ENCODE data around the gene STRIP2. TPM values are rescaled to one million over a fixed set of nuclear protein-coding genes. Genes with fewer than 3 reads are reported as not detected.
A peak's percentile ranks its signal among the peaks of the same experiment; 100 is the strongest.

The STRIP2 gene
- total and polyA plus RNA-seq, 2 of the 13 experiments (the other 11 are each of a cell fraction or from before 2014, with no cell fraction given): 3.9 to 8.2 TPM

- TF ChIP-seq, protein P1, sequence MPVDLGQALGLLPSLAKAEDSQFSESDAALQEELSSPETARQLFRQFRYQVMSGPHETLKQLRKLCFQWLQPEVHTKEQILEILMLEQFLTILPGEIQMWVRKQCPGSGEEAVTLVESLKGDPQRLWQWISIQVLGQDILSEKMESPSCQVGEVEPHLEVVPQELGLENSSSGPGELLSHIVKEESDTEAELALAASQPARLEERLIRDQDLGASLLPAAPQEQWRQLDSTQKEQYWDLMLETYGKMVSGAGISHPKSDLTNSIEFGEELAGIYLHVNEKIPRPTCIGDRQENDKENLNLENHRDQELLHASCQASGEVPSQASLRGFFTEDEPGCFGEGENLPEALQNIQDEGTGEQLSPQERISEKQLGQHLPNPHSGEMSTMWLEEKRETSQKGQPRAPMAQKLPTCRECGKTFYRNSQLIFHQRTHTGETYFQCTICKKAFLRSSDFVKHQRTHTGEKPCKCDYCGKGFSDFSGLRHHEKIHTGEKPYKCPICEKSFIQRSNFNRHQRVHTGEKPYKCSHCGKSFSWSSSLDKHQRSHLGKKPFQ (CRISPR knock-in tag; IDR thresholded peaks at IDR 0.05; ENCODE audit: insufficient replicate concordance): peak; percentile 31
- TF ChIP-seq DZIP1 (CRISPR knock-in tag; IDR thresholded peaks at IDR 0.05) (0 out of 2 replicates have a peak, but pooled peaks have one; percentile 67), SNAI1 (CRISPR knock-in tag; IDR thresholded peaks at IDR 0.05; ENCODE audit: borderline replicate concordance) (0 out of 2 replicates have a peak, but pooled peaks have one; percentile 34), ZNF879 (CRISPR knock-in tag; IDR thresholded peaks at IDR 0.05) (0 out of 2 replicates have a peak, but pooled peaks have one; percentile 75), GATAD1 (CRISPR knock-in tag; IDR thresholded peaks at IDR 0.05) (peak; percentile 44; the same call in 1 of the 2 replicates), MZF1 (CRISPR knock-in tag; IDR thresholded peaks at IDR 0.05; ENCODE audit: borderline replicate concordance) (no peak), IRX3 (CRISPR knock-in tag; IDR thresholded peaks at IDR 0.05; ENCODE audit: borderline replicate concordance, low read depth) (peak; percentile 41; the same call in 1 of the 2 replicates), HDAC1 (CRISPR knock-in tag; IDR thresholded peaks at IDR 0.05) (peak; percentile 47; the same call in 1 of the 2 replicates), PHF20 (CRISPR knock-in tag; IDR thresholded peaks at IDR 0.05) (peak; percentile 31), ZNF569 (CRISPR knock-in tag; IDR thresholded peaks at IDR 0.05; ENCODE audit: borderline replicate concordance) (no peak), ZNF253 (CRISPR knock-in tag; IDR thresholded peaks at IDR 0.05; ENCODE audit: borderline replicate concordance) (no peak), ZNF678 (CRISPR knock-in tag; IDR thresholded peaks at IDR 0.05) (peak; percentile 72; the same call in 1 of the 2 replicates), ARNTL (CRISPR knock-in tag; IDR thresholded peaks at IDR 0.05) (no peak), TOE1 (CRISPR knock-in tag; IDR thresholded peaks at IDR 0.05) (no peak), ESRRA (CRISPR knock-in tag; IDR thresholded peaks at IDR 0.05; ENCODE audit: low read depth) (no peak), KDM3A (CRISPR knock-in tag; IDR thresholded peaks at IDR 0.05; ENCODE audit: low read depth) (peak; percentile 39; the same call in 1 of the 2 replicates)
- TF ChIP-seq, protein P2, sequence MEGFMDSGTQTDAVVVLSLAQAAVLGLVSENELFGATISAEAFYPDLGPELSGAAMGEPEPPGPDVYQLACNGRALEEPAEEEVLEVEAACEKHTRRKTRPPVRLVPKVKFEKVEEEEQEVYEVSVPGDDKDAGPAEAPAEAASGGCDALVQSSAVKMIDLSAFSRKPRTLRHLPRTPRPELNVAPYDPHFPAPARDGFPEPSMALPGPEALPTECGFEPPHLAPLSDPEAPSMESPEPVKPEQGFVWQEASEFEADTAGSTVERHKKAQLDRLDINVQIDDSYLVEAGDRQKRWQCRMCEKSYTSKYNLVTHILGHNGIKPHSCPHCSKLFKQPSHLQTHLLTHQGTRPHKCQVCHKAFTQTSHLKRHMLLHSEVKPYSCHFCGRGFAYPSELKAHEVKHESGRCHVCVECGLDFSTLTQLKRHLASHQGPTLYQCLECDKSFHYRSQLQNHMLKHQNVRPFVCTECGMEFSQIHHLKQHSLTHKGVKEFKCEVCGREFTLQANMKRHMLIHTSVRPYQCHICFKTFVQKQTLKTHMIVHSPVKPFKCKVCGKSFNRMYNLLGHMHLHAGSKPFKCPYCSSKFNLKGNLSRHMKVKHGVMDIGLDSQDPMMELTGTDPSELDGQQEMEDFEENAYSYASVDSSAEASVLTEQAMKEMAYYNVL (CRISPR knock-in tag; IDR thresholded peaks at IDR 0.05; ENCODE audit: borderline replicate concordance): no peak
- TF ChIP-seq, protein P3, sequence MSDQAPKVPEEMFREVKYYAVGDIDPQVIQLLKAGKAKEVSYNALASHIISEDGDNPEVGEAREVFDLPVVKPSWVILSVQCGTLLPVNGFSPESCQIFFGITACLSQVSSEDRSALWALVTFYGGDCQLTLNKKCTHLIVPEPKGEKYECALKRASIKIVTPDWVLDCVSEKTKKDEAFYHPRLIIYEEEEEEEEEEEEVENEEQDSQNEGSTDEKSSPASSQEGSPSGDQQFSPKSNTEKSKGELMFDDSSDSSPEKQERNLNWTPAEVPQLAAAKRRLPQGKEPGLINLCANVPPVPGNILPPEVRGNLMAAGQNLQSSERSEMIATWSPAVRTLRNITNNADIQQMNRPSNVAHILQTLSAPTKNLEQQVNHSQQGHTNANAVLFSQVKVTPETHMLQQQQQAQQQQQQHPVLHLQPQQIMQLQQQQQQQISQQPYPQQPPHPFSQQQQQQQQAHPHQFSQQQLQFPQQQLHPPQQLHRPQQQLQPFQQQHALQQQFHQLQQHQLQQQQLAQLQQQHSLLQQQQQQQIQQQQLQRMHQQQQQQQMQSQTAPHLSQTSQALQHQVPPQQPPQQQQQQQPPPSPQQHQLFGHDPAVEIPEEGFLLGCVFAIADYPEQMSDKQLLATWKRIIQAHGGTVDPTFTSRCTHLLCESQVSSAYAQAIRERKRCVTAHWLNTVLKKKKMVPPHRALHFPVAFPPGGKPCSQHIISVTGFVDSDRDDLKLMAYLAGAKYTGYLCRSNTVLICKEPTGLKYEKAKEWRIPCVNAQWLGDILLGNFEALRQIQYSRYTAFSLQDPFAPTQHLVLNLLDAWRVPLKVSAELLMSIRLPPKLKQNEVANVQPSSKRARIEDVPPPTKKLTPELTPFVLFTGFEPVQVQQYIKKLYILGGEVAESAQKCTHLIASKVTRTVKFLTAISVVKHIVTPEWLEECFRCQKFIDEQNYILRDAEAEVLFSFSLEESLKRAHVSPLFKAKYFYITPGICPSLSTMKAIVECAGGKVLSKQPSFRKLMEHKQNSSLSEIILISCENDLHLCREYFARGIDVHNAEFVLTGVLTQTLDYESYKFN (CRISPR knock-in tag; conservative IDR thresholded peaks at IDR 0.05): 0 out of 2 replicates have a peak, but pooled peaks have one; percentile 16
Measured at GRCh38 chr7:129433847-129434674, at the start of gene STRIP2 (continued).
